GM19043 (cell line): ENCODE results near the gene PLPP3.

ENCODE experiments used
- ATAC-seq: cut with Tn5 transposase; IDR thresholded peaks from one replicate; pipeline ENCODE4 v1.9.1; 2021; ENCODE audit warnings: low read depth; ENCODE audit not compliant: unreplicated experiment

PLPP3 gene

GRCh38 chr1:56577406-56578137 is 1.8 kb downstream of the PLPP3 start:
- ATAC-seq: no peak

- no peak for ATAC-seq
Observed at GRCh38 chr1:56576880-56577405, 2.4 kb downstream of the PLPP3 start.

- ATAC-seq: no peak
Observed at GRCh38 chr1:56575865-56576264, 3.5 kb downstream of the PLPP3 start.

GRCh38 chr1:56574794-56575193 is 4.6 kb downstream of the PLPP3 start:
- no peak for ATAC-seq

GRCh38 chr1:56573311-56573710 is 6.1 kb downstream of the PLPP3 start:
- ATAC-seq: no peak

- ATAC-seq: no peak
Observed at GRCh38 chr1:56572334-56573050, 6.9 kb downstream of the PLPP3 start.

GRCh38 chr1:56571448-56571847 is 7.9 kb downstream of the PLPP3 start:
- no peak for ATAC-seq

GRCh38 chr1:56570924-56571372 is 8.4 kb downstream of the PLPP3 start:
- ATAC-seq: no peak

GRCh38 chr1:56569661-56570060 is 9.7 kb downstream of the PLPP3 start:
- ATAC-seq: no peak

- ATAC-seq: no peak
Observed at GRCh38 chr1:56566994-56567393, 12.4 kb downstream of the PLPP3 start.

- ATAC-seq: no peak
Observed at GRCh38 chr1:56566061-56566744, 13.2 kb downstream of the PLPP3 start.

GRCh38 chr1:56564615-56565014 is 14.7 kb downstream of the PLPP3 start:
- ATAC-seq: no peak

GRCh38 chr1:56563568-56563967 is 15.8 kb downstream of the PLPP3 start:
- no peak for ATAC-seq

- ATAC-seq: no peak
Observed at GRCh38 chr1:56562891-56563452, 16.4 kb downstream of the PLPP3 start.

GRCh38 chr1:56561227-56562019 is 17.9 kb downstream of the PLPP3 start:
- ATAC-seq: no peak

GRCh38 chr1:56557746-56558145 is 21.6 kb downstream of the PLPP3 start:
- ATAC-seq: no peak

- ATAC-seq: no peak
Observed at GRCh38 chr1:56555448-56555847, 23.9 kb downstream of the PLPP3 start.

- ATAC-seq: no peak
Observed at GRCh38 chr1:56553046-56553445, 26.3 kb downstream of the PLPP3 start.

GRCh38 chr1:56552349-56552748 is 27.0 kb downstream of the PLPP3 start:
- no peak for ATAC-seq

- no peak for ATAC-seq
Observed at GRCh38 chr1:56551691-56552090, 27.7 kb downstream of the PLPP3 start.
